PC-9 (cell line): Measurements from ENCODE around the gene CCNJ.

Experiments
- EZH2 ChIP-seq: fragments of 200-600 bp; sonication (generic); IDR thresholded peaks from 2 replicates; pipeline ENCODE4 v1.8.0; 2017; ENCODE audit warnings: antibody characterized with exemption, low read depth
- TF ChIP-seq, protein P1 (sequence below): fragments of 200-600 bp; sonication (generic); conservative IDR thresholded peaks from 2 replicates; pipeline ENCODE4 v1.6.1; 2017; ENCODE audit warnings: mixed run types, antibody characterized with exemption, mild to moderate bottlenecking, moderate library complexity

DNA sequence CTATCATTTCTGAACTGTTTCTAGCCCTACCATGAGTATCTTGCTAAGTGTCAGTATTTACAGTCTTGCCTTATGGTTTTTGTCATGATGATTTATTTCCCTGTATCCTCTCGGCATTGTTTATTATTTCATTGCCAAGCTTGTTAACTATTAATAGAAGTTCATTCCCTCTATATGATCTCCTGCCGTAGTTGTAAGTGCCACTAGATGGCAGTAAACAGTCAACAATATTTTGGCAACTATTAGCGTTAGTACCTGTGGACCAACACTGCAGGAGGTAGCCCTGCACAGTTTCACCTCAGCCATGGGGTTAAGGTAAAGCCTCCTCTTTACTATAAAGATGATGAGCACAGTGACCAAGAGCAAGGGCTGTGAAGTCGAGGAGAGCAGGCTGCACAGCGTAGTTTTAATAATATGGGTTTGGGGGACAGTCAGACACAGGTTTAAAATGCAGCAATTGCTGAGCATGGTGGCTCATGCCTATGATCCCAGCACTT is 26.1 kb upstream of the CCNJ start:
- TF ChIP-seq EZH2, result no peak
- TF ChIP-seq, protein P1, sequence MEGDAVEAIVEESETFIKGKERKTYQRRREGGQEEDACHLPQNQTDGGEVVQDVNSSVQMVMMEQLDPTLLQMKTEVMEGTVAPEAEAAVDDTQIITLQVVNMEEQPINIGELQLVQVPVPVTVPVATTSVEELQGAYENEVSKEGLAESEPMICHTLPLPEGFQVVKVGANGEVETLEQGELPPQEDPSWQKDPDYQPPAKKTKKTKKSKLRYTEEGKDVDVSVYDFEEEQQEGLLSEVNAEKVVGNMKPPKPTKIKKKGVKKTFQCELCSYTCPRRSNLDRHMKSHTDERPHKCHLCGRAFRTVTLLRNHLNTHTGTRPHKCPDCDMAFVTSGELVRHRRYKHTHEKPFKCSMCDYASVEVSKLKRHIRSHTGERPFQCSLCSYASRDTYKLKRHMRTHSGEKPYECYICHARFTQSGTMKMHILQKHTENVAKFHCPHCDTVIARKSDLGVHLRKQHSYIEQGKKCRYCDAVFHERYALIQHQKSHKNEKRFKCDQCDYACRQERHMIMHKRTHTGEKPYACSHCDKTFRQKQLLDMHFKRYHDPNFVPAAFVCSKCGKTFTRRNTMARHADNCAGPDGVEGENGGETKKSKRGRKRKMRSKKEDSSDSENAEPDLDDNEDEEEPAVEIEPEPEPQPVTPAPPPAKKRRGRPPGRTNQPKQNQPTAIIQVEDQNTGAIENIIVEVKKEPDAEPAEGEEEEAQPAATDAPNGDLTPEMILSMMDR, result peak; percentile 71
